NB4 (cell line): ENCODE data around the gene FGF18.

Experiments
- MYC ChIP-seq: IDR thresholded peaks from 2 replicates; pipeline ENCODE4 v1.6.1; 2011; ENCODE audit warnings: low read depth, low read length
- POLR2A ChIP-seq: IDR thresholded peaks from 2 replicates; pipeline ENCODE4 v1.6.1; 2011; ENCODE audit warnings: mild to moderate bottlenecking; ENCODE audit not compliant: insufficient read length; ENCODE audit errors: extremely low read depth
- TF ChIP-seq, protein P1 (sequence below): IDR thresholded peaks from one replicate; pipeline ENCODE4 v1.5.1; 2012; ENCODE audit warnings: low read depth, low read length

- TF ChIP-seq, protein P1, sequence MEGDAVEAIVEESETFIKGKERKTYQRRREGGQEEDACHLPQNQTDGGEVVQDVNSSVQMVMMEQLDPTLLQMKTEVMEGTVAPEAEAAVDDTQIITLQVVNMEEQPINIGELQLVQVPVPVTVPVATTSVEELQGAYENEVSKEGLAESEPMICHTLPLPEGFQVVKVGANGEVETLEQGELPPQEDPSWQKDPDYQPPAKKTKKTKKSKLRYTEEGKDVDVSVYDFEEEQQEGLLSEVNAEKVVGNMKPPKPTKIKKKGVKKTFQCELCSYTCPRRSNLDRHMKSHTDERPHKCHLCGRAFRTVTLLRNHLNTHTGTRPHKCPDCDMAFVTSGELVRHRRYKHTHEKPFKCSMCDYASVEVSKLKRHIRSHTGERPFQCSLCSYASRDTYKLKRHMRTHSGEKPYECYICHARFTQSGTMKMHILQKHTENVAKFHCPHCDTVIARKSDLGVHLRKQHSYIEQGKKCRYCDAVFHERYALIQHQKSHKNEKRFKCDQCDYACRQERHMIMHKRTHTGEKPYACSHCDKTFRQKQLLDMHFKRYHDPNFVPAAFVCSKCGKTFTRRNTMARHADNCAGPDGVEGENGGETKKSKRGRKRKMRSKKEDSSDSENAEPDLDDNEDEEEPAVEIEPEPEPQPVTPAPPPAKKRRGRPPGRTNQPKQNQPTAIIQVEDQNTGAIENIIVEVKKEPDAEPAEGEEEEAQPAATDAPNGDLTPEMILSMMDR, result no peak
- no peak for TF ChIP-seq POLR2A
- TF ChIP-seq MYC, result no peak
Measured at GRCh38 chr5:171444582-171444981, 25.1 kb downstream of the FGF18 start.
